Choroid plexus epithelial cell (primary cell): ENCODE data around the gene TBCE.

Experiments
- DNase-seq: peaks from one replicate; pipeline ENCODE4 v3.0.0-alpha.2; 2010; ENCODE audit warnings: low read depth
- H3K4me3 ChIP-seq: 2 replicates; pipeline ENCODE4 v1.5.1; 2011; ENCODE audit warnings: low read depth, mild to moderate bottlenecking, control low read depth, low read length, moderate library complexity
- TF ChIP-seq, protein P1 (sequence below): conservative IDR thresholded peaks from 2 replicates; pipeline ENCODE4 v1.5.1; 2011; ENCODE audit warnings: low read depth, mild to moderate bottlenecking, control low read depth, inconsistent platforms, low read length, moderate library complexity

The TBCE gene

DNA sequence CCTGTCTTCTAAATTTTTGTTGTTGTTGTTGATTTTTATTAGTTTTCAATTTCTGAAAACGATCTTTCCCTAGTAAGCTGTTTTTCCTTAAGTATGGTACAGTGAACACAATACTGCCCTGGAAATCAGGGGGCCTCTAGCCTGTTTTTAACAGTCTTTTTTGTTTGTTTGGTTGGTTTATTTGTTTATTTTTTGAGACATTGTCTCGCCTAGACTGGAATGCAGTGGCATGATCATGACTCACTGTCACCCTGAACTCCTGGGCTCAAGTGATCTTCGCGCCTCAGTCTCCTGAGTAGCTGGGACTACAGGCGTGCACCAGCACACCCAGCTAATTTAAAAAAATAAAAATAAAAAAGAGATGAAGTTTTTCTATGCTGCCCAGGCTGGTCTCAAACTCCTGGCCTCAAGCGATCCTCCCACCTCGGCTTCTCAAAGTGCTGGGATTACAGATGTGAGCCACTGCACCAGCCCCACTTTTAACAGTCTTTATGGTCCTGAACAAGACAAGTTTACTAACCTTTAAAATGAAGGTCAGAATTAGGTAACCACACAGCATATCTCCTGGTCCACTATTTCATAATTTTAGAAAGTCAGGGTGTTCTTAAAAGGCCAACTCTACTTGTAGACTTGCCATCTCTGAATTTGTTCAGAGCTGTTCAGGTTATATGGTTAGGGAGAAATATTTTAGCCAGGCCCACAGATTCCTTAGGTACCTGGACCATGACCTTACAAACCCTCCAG, 35.4 kb downstream of the TBCE start:
- DNase-seq = peak; percentile 36
- H3K4me3 ChIP-seq = no peak overlapping the region
- TF ChIP-seq, protein P1, sequence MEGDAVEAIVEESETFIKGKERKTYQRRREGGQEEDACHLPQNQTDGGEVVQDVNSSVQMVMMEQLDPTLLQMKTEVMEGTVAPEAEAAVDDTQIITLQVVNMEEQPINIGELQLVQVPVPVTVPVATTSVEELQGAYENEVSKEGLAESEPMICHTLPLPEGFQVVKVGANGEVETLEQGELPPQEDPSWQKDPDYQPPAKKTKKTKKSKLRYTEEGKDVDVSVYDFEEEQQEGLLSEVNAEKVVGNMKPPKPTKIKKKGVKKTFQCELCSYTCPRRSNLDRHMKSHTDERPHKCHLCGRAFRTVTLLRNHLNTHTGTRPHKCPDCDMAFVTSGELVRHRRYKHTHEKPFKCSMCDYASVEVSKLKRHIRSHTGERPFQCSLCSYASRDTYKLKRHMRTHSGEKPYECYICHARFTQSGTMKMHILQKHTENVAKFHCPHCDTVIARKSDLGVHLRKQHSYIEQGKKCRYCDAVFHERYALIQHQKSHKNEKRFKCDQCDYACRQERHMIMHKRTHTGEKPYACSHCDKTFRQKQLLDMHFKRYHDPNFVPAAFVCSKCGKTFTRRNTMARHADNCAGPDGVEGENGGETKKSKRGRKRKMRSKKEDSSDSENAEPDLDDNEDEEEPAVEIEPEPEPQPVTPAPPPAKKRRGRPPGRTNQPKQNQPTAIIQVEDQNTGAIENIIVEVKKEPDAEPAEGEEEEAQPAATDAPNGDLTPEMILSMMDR = no peak

GRCh38 chr1:235403593-235403992, 36.4 kb downstream of the TBCE start:
- TF ChIP-seq, protein P1 = no peak
- DNase-seq = peak; percentile 25
- H3K4me3 ChIP-seq = no peak overlapping the region

- H3K4me3 ChIP-seq = no peak overlapping the region
- DNase-seq = peak; percentile 58
- TF ChIP-seq, protein P1 = no peak
Observed at GRCh38 chr1:235404190-235404589, 37.0 kb downstream of the TBCE start.

DNA sequence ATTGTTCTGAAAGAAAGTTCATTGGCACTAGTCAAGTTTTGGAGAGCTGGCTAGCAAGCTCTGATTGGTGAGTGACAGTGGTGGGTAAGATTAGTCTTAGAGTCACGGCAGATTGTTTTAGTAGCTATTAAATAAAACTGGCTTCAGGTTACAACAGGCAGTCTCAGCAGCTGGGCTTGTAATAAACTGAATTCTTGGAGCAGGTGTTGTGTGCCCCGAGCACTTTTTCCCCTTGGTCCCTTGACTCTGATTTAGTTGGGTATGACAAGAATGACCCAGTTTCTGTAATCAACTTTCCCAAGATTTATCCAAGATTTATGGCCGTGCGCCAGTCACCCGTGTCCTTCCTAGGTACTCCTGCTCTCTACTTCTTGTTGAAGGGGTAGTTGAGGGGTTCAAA, 40.2 kb downstream of the TBCE start:
- no peak overlapping the region for H3K4me3 ChIP-seq
- TF ChIP-seq, protein P1 = no peak
- no peak for DNase-seq

GRCh38 chr1:235408503-235408960, 41.3 kb downstream of the TBCE start:
- DNase-seq = peak; percentile 62
- TF ChIP-seq, protein P1 = no peak
- no peak overlapping the region for H3K4me3 ChIP-seq

GRCh38 chr1:235409042-235409820, 42.0 kb downstream of the TBCE start:
- H3K4me3 ChIP-seq = no peak overlapping the region
- no peak for DNase-seq
- TF ChIP-seq, protein P1 = no peak

GRCh38 chr1:235410467-235410866, 43.2 kb downstream of the TBCE start:
- TF ChIP-seq, protein P1 = no peak
- DNase-seq = no peak
- no peak overlapping the region for H3K4me3 ChIP-seq
